8988T (cell line): ENCODE measurements around the gene ZFP64.
"Not testable (repeated sequence)": the region's sequence is repeated elsewhere in the genome, so short reads cannot be mapped to it uniquely, and the experiment has no call there.

Experiments used
- DNase-seq: peaks from one replicate; pipeline ENCODE4 v3.0.0; 2011

The ZFP64 gene

GRCh38 chr20:52153896-52154295, 37.7 kb downstream of the ZFP64 start:
- DNase-seq, result no peak

DNA sequence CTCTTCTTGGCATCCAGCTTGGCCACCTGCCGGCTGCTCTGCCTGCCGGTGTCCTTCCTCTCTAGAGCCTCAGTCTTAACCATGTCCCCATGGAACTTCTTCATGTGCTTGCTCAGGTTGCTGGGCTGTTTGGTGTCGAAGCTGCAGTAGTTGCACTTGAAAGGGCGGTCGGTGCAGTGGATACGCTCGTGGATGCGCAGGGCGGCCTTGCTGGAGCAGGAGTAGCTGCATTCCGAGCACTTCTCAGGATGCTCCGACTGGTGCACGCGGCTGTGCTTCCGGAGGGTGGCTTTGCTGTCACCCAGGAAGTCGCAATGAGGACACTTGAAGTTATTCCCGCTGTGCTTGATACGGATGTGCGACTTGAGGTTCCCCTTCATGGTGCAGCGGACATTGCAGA, 38.7 kb downstream of the ZFP64 start:
- no peak for DNase-seq

DNA sequence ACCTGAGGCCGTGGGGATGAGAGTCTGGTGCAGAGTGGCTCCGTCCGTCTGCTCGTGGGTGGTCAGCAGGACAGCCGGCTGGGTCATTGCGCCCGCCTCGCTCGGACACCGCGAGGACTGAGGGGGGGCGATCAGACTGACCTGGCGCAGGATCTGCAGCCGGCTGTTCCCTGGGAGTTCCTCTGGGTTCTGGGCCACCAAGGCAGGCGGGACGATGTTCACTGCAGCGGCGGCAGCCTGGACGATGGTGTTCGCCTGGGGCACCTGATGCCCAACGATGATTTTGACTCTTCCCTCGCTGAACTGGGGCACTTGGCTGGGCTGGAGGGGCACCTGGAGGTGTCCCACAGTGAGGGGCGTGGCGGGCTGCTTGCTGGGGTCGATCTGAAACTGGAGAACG, 39.2 kb downstream of the ZFP64 start:
- DNase-seq, result no peak

- DNase-seq, result peak; percentile 41
Observed at GRCh38 chr20:52150440-52151258, 40.9 kb downstream of the ZFP64 start.

GRCh38 chr20:52145587-52145986, 46.0 kb downstream of the ZFP64 start:
- no peak for DNase-seq

DNA sequence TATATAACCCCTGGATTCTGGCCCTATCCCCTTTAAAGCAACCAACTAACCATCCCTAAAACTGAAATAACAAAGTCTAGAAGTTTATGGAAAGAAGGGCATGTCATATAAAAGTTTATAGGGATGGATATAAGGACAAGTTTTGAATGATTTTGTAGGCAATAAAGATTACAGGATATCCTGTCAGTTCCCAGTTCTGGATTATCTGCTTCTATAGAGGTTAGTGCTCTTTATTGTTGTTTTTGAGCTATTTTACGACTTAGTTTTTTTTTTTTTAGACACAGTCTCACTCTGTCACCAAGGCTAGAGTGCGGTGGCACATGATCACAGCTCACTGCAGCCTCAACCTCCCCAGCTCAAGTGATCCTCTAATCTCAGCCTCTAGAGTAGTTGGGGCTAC, 48.3 kb downstream of the ZFP64 start:
- DNase-seq, result no peak

DNA sequence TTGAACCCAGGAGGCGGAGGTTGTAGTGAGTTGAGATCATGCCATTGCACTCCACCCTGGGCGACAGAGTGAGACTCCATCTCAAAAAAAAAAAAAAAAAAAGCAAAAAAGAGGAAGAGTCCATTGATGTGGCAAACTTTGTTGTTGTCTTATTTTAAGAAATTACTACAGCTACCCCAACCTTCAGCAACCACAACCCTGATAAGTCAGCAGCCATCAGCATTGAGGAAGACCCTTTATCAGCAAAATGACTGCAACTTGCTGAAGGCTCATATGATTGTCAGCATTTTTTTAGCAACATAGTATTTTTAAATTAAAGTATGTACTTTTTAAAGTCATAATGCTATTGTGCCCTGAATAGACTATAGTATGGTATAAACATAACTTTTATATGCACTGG, 48.8 kb downstream of the ZFP64 start:
- DNase-seq, result no peak

GRCh38 chr20:52139986-52140385, 51.6 kb downstream of the ZFP64 start:
- no peak for DNase-seq

DNA sequence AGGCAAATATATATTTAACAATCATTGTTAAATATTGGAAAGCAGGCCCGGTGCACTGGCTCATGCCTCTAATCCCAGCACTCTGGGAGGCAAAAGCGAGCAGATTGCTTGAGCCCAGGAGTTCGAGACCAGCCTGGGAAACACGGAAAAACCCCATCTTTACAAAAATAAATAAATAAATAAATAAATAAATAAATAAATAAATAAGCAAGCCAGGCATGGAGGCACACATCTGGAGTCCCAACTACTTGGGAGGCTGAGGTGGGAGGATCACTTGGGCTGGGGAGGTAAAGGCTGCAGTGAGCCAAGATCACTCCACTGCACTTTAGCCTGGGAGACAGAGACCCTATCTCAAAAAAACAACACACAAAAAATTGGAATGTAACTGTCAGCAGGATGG, 53.7 kb downstream of the ZFP64 start:
- DNase-seq, result no peak

- DNase-seq, result not testable (repeated sequence)
Observed at GRCh38 chr20:52133714-52134113, 57.9 kb downstream of the ZFP64 start.

DNA sequence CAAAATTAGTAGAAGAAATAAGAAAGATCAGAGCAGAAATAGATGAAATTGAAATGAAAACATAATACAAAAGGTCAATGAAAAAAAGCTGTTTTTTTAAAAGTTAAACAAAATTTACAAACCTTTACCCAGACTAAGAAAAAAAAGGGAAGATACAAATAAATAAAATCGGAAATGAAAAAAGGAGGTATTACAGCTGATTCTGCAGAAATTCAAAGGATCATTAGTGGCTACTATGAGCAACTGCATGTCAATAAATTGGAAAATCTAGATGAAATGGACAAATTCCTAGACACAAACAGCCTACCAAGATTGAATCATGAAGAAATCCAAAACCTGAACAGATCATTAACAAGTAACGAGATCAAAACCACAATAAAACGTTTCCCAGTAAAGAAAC, 59.2 kb downstream of the ZFP64 start:
- DNase-seq, result no peak

DNA sequence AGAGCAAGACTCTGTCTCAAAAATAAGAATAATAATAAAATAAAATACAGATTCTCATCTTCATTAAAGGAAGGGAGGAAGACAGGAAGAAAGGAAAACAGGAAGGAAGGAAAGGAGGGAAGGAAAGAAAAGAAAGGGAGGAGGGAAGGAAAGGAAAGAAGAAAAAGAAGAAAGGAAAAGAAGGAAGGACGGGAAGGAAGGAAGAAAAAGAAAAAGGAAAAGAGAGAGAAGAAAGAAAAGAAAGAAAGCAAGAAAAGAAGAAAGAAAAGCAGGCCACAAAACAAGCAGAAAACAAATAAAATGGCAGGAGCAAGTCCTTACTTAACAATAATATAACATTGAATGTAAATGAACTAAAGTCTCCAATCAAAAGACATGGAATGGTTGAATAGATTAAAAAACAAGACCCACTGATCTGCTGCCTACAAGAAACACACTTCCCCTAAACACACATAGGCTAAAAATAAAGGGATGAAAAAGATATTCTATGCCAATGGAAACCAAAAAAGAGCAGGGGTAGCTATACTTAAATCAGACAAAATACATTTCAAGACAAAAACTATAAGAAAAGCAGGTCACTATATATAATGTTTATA, 60.4 kb downstream of the ZFP64 start:
- DNase-seq, result no peak

- no peak for DNase-seq
Observed at GRCh38 chr20:52130406-52130805, 61.2 kb downstream of the ZFP64 start.

DNA sequence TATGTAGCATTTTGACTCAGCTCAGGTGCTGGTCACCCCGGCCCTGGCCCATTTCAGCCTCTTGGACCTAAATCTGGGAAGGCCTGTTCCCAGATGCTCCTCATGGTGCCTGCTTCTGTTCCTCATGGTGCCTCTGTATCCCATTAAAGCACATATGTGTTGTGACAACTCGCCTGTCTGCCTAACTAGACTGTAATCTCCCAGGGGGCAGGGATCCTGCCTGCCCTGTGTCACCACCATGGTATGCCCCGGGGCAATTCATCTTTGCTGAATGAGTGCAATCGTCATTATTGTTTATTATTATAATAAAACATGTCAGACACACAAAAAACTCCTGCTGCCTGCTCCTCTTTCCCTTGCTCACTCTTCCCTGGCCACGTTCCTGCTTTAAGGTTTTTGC, 62.0 kb downstream of the ZFP64 start:
- no peak for DNase-seq

DNA sequence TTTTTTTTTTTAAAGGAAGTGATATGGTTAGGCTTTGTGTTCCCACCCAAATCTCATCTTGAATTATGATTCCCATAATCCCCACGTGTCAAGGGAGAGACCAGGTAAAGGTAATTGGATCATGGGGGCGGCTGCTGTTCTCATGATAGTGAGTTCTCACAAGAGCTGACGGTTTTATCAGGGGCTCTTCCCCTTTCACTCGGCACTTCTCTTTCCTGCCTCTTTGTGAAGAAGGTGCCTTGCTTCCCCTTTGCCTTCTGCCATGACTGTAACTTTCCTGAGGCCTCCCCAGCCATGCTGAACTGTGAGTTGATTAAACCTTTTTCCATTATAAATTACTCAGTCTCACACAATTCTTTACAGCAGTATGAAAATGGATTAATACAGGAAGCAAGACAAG, 64.3 kb downstream of the ZFP64 start:
- DNase-seq, result no peak

DNA sequence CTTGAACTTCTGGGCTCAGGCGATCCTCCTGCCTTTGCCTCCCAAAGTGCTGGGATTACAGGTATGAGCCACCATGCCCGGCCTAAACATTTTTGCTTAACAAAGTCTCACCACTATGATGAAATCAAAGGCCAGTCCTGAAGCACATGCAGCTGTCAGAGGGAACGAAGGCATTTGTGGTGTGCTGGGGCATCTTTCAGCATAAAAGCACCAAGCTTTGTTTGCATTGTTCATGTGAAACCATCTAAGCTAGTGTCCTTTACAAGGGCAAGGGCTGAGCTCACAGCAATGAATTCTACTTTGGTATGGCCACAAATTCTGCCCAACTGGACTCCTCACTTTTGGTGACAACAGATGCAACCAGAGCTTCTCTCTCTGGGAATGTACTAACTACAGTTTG, 66.8 kb downstream of the ZFP64 start:
- DNase-seq, result no peak

GRCh38 chr20:52118696-52119095, 72.9 kb downstream of the ZFP64 start:
- DNase-seq, result no peak

GRCh38 chr20:52118016-52118623, 73.5 kb downstream of the ZFP64 start:
- DNase-seq, result no peak

DNA sequence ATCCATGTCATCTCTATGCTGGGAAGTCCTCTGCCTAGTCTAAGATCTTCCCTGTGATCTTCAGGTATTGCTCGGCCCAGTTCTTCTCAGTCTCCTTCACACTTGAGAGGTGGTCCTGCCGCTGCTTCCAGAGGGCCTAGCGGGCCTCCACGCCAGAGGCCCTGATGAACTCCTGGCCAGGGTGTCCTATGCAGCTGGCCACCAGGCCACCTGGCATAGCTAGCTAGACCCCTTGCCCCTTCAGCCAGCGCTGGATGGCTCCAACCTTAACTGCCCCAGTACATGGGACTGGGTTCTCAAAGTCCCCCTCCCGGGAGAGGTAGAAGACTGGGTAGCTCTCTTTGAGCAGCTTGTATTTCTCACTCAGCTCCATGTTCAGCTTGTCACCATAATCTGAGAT, 81.1 kb downstream of the ZFP64 start:
- DNase-seq, result no peak

- no peak for DNase-seq
Observed at GRCh38 chr20:52105442-52106422, 85.8 kb downstream of the ZFP64 start.

GRCh38 chr20:52104546-52105441, 86.8 kb downstream of the ZFP64 start:
- no peak for DNase-seq

GRCh38 chr20:52103913-52104545, 87.5 kb downstream of the ZFP64 start:
- DNase-seq, result no peak
